HG03139 (cell line): ENCODE measurements around the gene NAA30.
A peak's percentile ranks its signal among the peaks of the same experiment; 100 is the strongest.

ENCODE experiments used
- ATAC-seq: cut with Tn5 transposase; IDR thresholded peaks from one replicate; pipeline ENCODE4 v1.9.1; 2021; ENCODE audit not compliant: unreplicated experiment

NAA30 gene

DNA sequence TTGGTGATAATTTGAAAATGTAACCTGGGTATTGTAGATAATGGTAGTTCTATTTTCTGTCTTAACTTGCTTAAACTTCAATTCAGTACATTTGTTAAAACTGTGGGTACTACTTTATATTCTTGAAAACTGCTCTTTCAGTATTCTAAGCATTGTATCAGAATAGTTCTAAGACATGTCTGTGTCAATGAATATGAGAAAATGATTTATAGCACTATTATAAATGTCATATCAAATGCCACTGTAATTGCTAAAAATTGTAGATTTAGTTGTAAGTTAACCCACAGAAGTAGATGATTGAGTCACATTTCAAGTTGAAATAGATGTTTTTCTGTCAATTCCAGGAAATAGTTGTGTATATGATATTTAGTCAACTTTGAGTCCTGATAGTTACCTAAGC, 2.4 kb downstream of the NAA30 start:
- no peak for ATAC-seq

DNA sequence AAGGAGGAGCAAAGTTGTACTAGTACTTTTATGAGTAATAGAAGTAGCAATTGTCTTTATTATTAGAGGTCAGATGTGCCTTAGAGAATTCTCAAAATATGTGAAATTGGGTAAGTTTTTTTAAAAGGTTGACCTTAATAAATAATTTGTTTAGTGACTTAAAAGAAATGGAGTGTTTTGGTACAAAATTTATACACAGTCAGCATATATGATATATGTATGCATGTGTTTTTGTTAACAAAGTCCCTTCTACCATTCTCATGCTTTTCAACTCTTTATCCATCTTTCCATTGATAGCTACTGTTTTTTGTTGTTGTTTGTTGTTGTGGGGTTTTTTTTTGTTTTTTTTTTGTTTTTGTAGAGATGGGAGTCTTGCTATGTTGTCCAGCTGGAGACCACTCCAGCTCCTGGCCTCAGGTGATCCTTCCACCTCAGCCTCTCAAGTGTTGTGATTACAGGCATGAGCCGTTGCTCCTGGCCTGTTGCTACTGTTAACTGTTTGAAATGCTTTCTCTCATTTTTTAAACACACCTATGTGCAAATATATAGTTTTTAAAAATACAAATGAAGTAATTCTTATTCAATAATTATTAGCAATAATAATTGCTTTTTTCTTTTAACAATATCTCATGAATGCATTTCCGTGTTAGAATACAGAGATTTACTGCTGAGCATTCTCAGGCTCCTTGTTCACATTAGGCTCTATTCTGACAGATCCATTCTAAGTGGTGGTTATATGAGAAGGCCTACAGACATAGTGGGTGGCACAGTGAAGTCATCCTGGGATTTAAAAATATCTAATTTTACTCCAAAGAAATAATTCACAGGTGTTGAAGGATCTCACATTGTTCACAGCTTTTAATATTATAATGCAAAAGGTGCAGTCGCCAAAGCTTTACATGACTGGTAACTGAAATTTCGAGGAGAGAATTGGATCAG, 10.4 kb downstream of the NAA30 start:
- no peak for ATAC-seq

DNA sequence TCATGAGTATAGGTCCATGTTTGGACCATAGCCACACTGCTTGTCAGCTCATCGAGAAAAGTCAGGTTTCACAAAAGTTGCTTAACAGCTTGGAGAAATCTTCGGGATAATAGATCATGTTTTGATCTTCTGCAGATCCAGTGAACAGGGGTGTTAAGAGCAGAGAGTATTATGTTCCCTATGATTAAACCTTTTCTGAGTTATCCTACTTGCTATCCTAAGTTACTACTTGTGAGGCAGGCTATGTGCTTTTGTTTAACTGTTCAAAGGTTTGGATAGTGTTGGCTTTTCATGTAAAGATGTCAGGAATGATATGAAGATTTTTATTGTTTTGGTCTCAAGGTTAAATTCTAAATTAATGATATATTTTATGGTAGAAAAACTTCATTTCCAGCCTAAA, 11.1 kb downstream of the NAA30 start:
- ATAC-seq, result no peak

DNA sequence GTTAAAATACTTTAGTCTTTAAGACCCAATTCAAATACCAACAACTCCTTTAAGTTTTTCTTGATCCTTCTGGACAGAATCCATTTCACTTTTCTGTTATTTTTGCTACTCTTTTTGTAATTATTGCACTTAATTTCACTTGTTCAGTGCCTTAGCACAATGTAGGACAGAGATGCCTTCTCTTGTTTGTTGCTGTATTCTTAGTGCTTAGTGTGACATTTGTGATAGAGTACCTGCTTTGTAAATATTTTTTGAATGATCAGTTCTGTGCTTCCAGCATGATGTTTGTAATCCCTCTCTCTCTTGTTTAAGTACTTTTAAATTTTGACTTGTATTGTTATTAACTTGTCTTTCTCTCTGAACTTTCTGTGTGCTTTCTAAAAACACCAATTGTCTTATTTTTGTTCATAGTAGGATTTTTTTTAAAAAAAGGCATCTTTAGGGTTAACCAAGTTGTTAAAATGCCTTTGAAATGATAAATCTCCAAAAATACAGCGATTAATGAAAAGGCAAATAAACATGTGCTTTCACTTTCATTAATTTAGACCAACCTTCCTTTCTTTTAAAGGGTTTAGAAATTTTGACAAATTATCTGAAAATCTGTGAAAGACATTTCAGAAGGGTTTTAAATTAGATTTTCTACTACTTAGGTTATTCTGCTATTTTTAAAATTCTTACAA, 11.9 kb downstream of the NAA30 start:
- no peak for ATAC-seq

DNA sequence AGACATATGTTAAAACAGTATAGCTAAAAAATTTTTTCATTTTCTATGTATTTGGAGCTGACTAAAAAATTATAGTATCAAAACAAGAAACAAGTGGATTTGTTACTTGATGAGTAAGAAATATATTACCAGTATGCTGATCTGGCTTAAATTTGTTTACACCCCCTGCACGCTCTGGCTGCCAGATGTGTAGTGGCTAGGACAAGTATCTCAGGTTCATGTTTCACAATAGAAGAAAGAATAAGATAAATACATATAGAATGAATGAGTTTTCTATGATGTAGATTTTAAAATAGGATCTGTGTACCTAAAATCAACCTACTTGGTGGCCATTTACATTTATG, 13.1 kb downstream of the NAA30 start:
- ATAC-seq, result no peak

DNA sequence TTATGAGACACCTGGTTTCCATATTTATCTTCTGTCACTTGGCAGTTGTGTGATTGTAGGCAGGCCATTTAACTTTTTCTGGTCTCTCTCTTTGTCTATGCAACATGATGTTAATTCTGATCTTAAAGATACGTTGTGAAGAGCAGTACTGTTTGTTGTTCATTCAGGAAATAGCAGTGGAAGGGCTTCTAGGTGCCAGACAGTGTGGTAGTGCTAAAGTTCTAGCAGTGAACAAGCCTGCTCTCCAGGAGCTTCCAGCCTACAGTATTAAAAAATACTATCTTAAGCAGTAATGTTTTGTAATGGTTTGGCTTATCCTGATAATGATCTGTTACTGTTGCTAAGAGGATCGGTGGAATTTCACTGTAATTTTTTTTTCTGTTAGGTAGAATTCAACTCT, 15.2 kb downstream of the NAA30 start:
- ATAC-seq, result no peak

DNA sequence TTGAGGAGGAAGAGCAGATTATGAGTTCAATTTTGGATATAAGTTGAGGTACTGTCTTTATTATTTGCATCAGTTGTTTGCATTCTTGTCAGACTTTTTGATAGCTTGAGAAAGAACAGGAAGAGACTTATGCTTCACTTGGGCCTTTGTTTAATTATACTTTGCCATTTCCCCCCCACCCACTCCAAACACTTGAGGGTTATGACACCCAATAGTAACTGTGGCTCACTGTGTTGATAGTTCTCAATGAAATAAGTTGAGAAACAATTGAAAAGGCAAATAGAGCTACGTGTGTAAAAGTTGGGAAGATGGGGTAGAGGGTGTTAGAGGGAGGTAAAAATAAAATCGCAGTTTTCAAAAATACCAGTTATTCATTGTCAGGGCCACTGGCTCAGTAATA, 17.7 kb downstream of the NAA30 start:
- no peak for ATAC-seq

DNA sequence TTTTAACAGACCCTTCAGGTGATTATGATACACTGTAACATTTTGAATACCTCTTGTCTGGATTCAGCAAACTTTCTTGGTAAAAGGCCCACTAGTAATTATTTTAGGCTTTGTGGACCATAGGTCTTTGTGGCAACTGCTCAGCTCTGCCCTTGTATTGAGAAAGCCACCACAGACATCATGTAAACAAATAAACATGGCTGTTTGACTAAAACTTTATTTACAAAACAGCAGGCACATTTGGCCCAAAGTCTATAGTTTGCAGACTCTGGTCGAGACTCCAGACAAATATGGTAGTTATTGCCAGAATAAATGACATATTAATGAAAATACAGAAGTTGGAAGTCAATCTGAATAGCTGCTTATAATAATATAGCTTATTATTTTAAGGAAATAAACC, 18.2 kb downstream of the NAA30 start:
- no peak for ATAC-seq

DNA sequence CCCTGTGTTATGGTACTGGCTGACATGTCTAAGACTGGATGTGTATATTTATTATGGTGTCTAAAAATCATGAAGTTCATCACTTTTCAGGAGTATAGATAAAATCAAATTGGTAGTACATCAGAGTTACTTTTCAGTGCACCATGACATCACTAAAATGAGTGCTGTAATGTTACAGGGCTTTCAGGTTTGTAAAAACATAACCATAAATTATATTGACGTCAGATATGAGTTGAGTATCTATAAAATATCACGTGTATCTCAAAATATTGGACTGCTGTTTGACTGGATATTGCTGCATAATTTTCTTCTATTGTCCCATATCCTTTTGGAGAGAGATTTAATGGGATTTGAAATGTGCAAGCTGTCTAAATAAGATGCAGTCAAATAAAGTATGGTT, 22.0 kb downstream of the NAA30 start:
- ATAC-seq, result no peak

DNA sequence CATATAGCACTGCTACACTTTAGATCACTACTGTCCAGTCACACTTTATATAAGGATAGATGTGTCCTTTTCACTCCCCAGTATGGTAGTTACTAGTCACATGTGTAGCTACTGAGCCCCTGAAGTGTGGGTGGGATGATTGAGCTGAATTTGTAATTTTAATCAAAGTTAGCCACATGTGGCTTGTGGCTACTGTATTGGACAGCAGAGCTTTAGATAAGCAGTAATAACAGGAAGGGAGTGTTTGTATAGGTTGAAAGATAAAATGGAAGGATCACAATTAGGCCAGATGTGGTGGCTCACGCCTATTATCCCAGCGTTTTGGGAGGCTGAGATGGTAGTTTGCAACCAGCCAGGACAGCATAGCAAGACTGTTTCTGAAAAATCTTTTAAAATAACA, 23.5 kb downstream of the NAA30 start:
- ATAC-seq, result no peak

DNA sequence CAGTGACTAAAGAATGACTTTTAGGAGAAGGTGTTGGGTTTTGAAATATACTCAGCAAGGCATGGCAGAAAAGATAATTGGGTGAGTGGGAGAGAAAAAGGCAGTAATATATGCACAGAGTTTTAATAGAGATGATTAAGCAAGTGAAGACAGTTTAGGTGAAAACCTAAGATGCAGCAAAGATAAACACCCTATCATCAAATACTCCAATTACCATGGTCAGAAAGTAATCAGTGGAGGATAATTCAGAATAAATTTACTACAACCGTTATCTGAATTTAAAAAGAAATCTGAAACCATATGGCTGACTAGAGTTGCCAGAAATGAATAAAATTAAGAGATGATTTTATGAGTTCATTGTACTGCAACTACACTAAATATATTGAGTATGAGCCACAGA, 26.8 kb downstream of the NAA30 start:
- ATAC-seq, result no peak

DNA sequence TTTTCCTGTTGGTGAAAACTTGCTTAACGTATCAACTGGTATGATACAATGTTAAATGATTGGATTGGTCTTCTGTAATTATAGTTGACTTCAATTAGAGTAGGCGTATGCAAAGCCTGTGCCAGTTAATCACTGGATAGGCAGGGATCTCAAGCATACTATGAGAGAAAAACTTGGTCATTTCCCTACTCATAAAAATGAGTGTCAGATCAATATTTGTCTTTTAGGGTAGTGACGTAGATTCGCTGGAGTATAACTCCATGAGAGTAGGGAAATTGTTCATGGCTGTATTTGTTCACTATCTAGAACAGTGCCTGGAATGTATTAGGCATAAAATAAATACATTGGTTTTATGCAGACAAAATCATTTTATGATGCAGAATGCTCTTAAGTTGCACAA, 28.6 kb downstream of the NAA30 start:
- no peak for ATAC-seq

DNA sequence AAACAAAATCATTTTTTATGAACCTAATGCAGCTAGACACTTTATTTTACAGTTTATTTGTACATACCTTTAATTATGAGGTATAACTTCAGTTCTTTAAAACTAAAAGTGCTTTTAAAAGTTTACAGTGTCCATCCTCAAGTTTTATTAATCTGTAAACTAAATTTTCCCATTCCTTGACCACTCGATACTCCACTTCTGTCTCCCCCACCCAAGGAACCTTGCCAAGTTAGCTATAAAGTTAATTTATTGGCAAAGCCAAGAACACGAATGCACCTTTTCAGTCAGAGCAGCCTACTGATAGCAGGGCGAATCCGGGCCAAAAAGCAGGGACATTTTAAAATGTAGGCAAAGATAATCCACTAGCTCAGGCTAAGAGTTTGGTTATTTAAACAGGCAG, 29.6 kb downstream of the NAA30 start:
- ATAC-seq, result no peak

DNA sequence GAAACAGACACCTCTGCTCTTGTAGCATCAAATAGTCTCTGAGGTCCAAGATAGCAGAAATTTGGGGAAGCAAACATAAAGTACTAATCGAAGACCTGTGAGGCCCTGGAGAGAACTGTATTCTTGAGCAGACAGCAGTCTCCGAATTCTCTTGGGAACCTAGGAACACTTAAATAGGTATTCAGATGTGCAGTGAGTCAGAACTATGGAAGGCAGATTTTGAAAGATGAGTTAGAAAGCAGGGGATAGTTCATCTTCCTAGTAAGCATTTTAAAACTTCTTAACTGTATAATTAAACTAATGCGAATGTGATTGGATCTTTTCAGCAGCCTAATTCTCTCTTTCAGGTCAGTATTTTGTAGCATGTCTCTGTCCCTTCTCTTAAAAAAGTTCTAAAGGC, 30.6 kb downstream of the NAA30 start:
- ATAC-seq, result no peak

DNA sequence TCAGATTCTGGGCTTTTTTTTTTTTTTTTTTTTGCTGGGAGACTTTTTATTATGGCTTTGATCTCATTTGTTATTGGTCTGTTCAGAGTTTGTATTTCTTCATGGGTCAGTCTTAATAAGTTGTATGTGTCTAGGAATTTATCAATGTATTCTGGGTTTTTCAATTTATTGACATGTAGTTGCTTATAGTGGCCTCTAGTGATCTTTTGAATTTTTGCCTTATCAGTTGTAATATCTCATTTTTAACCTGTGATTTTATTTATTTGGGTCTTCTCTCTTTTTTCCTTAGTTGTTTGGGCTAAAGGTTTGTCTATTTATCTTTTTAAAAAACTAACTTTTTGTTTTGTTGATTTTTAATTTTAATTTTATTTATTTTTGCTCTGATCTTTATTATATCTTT, 45.5 kb downstream of the NAA30 start:
- ATAC-seq, result no peak

DNA sequence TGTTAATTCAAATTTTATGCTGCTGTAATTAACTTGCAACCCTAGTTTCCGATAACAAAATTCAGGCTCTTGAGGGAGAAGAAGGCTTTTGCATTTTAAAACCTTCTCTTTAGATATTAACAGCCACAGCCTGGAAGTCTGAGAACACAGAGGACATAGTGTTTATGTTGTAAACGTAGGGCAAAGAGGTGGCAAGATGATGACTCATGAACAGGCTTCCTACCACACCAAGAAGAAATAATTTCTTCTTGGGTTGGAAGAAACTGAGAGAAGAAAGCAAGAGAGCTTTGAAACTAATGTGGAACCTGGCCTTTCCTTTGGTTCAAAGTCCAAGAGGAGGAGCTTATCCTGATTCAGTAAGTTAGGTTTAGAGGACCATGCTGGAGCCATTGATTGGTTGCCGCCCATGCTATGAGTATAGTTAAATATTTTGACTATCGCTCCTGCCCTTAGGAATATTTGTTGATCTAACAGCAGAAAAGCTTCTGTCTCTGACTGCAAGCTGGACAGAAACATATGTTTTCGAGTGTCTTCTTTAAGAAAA, 71.5 kb downstream of the NAA30 start:
- ATAC-seq, result no peak

DNA sequence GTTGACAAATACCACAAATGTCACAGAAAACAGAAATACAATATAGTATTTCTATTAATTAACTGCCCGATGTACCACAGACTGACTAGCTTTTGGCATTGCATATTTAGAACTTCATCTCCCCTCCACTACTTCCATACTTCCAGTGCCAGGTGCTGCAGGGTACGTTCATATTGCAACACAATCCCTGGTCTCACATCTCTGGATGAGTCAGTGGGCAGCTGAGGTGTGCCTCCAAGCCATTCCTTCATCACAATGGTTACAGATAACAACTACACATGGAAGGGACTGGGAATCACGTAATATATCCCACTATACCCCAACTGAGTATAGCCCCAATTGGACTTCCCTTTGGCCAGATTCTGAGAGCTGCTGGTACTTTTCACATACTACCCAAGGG, 72.2 kb downstream of the NAA30 start:
- ATAC-seq, result no peak

DNA sequence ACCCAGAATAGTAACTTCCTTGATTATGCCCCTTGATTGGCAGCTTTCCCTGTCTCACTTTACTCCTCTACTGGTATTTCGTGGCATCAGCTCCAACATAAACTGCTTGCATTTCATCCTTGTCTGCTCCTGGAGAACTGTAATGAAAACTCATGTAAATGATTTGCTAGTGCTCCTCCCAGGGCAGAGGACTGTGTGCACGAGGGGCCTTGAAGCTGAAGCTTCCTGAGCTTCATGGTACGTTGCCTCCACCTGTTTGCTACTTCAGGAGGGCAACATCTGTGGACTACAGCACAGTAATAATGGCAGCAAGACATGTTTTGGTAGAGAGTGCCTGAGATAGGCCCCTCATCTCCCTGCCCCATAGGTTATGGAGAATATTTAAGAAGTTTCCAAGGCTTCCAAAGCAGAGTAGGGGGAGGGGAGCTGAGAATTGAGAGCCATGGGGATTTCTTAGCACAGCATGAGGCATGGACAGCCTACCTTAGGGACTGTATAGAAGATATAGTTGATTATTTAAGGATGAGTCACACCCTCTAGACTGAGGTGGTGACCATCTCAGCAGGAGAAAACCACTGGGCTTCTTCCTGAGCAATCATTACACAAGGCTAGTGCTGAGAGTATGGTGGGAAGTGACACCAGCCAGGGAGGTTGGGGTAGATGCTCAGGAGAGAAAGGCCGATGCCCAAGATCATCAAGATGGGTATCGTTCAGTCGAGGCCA, 73.8 kb downstream of the NAA30 start:
- peak; percentile 91 for ATAC-seq
